Hematopoietic multipotent progenitor cell treated with erythropoietin and hydrocortisone succinate and interleukin-3 and kit ligand, for 15 days (in vitro differentiated cells): Measurements from ENCODE around the gene SCEL.
"Not testable (repeated sequence)": the region's sequence is repeated elsewhere in the genome, so short reads cannot be mapped to it uniquely, and the experiment has no call there.

Source experiments
- DNase-seq: peaks from one replicate; pipeline ENCODE4 v3.0.0-alpha.2; 2015; ENCODE audit warnings: low spot score

The SCEL gene, protein sequence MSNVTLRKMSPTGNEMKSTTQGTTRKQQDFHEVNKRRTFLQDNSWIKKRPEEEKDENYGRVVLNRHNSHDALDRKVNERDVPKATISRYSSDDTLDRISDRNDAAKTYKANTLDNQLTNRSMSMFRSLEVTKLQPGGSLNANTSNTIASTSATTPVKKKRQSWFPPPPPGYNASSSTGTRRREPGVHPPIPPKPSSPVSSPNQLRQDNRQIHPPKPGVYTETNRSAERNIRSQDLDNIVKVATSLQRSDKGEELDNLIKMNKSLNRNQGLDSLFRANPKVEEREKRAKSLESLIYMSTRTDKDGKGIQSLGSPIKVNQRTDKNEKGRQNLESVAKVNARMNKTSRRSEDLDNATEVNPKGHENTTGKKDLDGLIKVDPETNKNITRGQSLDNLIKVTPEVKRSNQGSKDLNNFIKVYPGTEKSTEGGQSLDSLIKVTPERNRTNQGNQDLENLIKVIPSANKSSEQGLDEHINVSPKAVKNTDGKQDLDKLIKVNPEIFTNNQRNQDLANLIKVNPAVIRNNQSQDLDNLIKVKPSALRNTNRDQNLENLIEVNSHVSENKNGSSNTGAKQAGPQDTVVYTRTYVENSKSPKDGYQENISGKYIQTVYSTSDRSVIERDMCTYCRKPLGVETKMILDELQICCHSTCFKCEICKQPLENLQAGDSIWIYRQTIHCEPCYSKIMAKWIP

DNA sequence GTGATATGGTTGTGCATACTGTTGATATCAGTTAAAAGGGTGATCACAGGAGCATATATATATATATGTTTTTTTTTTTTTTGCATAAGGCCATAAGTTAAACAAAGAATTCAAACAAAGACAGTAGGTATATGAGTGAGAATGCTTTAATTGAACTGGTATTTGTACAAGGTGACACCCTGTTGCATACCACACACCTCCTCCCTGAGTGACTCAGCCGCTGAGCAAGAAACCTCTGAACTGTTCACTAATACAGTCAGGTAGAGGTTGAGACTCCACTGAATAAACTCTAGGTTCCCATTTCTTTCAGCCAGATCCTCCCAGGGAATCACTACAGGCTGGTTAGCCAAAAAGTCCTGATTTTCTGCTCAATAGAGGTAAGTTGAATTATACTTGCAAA lies at the start of gene SCEL:
Gene SCEL (plus strand): TSS at position 259 of the 400 bp plus-strand sequence. CDS start 20,170 bp downstream, outside the sequence.
- DNase-seq, result no peak

DNA sequence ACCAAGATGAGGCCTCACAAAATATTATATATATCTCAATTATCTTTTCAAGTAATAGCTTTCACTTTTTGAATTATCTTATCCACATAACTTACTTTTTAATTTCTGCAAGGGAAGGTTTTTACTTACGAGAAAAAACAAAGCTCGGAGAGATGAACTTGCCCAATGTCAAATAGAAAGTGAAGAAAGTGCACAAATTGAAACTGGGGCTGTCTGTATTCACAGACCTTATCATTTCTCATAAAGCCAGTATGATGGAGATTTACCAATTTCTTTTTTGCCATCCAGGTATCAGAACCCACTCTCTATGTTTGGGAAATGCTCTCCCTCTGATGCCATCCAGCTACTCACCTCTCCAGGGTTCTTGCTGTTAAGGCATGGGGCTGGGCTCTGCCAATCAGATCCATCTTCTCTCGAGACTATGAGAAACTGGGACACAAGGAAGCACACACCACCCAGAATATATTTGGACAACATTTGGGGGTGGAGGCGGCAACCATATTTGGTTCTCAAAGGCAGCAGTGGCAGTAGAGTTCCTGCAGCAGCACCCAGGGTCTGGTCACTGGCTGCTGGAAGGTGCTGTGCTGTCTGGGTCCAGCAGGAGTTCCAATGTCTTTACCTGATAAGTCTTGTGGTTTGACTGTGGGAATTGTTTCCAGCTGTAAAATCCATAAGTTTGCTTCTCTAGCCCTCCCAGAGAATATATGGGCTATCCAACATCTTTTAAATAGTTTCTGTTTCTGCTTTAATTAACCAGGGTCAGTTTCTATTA lies 45.8 kb upstream of the SCEL start:
- DNase-seq, result no peak

DNA sequence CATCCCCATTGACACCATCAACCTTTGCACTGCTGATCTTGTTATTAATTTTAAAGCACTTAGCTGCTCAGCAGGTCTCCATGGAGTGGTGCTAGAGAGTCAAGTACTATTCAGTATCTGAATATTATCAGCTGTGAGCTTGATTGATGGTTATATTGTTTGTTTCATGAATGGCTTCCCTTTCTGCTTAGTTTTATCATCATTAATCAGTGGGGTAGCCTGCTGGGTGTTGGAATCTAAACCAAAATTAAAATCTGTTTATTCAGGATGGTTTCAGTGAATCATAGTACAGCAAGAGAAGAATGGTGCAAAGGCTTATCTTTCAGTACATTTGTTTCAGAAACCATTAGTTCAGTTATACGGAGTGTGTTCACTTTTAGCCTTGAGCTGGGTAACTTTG lies 42.5 kb upstream of the SCEL start:
- no peak for DNase-seq

DNA sequence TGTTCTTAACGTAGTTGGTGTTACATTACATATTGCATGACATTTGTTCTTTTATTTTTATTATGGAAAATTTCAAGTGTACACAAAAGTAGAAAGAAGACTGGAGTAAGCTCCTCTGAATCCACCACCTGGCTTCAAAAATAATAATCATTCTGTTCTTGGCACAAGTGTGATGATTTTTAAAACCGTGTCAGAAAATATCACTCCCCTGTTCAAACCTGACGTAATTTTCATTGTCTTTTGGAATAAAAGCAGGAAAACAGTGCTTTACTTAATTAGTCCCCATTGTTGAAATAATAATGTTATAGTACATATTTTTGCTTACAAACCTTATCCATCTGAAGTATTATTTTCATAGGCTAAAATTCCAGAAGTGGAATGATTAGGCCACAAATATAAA lies 41.3 kb upstream of the SCEL start:
- DNase-seq, result no peak

DNA sequence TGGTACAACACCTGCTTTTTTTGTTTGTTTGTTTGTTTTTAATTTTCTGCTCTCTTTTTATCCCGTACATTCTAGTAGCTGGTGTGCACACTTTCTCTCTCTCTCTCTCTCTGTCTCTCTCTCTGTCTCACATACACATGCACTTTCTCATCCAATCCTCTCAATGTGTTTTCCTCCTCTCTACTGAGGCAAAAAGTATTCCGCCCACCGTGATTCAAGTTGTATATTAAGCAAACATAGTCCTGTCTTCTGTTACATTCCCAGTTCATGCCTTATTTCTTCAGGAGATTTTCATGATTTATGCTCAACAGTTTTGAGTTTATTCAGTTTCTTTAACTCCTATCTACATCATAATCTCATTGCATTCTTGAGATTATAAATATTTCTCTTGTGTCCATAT lies 38.2 kb upstream of the SCEL start:
- no peak for DNase-seq

DNA sequence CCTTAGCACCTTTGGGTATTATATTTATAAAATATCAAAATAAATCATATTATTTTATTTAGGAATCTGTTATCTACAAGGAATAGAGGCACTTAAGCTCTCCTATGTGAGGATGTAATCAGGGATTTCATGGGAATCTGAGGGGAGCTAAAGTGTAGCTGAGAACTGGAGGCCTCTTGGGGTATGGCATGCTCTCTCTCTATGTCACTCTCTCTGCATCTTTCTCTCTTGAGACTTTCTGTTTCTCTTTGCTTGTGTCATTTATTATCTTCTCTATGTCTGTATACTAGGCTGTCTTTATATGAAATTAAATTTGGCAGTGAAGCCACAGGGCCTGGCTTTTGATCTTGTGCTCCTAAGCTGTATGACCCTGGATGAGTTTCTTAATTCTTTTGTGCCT lies 37.7 kb upstream of the SCEL start:
- no peak for DNase-seq

DNA sequence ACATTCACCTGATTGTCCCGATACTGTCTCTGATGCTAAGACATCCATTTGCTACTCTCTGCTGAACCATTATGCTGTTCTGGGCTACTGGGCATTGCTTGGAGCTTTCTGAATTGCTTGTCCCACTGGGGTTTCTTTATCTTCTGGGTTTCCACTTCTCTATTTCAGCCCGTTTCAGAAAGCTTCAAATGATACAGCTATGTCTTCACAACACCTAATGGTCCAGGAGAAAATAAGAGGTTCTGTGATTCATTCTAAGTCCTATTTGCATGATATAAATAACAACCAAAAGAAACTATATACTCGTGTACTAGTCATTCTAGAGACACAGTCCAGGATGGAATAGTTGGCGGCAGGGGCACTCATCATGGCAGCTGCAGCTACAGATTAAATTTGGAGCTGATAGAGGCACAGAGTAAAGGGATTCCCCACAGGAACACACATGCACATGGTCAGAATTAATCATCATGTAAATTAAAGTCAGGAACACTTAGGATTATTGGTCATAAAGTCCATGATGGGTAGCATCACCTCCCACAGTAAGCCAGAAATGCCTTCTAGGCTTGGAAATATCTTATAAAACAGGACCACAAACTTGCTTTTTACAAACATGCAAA lies 33.3 kb upstream of the SCEL start:
- no peak for DNase-seq

DNA sequence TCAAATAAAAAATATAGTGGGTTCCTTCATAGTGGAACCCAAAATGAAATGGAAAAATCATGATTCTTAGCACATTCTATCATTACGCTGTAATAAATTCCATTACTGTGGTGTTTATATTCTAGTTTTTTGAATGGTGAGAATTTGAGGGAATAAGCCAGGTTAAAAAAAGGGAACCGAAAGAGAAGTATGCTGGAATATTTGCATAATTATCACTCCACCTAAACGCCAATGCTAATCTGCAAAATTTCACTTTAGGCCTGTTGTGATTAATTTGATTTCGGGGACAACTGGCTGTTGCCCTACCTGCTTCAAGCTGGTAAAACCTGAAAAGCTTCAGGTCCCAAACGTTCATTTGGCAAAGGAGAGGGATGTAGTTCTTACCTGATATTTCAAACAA lies 32.1 kb upstream of the SCEL start:
- DNase-seq, result no peak

DNA sequence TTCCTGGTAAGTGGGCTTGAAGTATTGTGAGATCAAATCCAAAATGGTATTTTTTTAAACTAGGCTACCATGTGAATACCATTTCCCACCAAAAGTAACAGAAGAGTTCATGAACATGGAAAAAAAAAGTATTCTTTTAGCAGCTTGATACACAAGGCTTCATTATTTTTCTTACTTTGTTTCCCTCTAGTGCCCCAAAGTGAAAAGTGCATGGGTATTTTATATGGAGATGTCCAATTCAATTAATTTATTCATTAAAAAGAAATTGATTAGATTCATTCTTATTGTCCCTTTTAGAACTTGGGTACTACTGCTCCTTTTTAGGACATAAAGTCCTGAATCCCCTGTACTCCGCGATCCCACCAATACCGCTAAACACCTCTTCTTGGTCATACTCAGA lies 28.6 kb upstream of the SCEL start:
- DNase-seq, result no peak

DNA sequence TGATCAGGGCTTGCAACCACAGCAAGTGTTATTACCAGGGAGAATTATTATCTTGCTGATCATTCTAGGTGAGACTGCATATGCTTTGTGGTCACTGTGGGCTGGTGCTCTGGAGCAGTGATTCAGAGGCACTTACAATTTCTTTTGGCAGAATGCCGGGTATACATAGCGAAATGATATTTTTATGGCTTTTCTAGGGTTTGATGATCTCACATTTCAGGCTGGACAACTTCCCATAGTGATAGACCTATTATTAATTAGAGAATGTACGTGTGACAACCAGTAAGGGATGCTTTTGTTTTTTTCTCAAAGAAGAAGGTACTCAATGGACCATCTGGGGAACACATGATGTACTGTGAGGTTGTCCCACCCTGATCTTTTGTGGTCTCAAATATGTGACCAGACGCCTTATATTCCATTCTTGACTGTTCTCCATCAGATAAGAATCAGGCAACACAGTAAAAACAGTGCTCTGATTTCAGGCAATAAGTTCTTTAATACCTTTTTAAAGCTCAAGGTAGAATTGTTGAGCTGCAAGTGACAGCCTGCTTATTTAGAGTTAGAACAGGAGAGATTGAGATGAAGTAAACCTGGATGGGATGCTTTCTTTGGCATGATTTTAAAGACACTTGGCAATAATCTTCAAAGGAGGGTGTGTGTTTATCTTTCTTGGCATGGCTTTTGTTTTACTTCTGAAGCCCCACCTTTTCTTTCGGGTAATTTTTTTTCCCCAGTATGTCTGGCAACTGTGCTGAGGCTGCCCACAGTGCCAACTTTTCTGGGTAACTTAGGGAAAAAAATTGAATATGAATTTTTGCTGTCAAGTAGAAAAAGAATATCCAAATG lies 27.4 kb upstream of the SCEL start:
- no peak for DNase-seq

DNA sequence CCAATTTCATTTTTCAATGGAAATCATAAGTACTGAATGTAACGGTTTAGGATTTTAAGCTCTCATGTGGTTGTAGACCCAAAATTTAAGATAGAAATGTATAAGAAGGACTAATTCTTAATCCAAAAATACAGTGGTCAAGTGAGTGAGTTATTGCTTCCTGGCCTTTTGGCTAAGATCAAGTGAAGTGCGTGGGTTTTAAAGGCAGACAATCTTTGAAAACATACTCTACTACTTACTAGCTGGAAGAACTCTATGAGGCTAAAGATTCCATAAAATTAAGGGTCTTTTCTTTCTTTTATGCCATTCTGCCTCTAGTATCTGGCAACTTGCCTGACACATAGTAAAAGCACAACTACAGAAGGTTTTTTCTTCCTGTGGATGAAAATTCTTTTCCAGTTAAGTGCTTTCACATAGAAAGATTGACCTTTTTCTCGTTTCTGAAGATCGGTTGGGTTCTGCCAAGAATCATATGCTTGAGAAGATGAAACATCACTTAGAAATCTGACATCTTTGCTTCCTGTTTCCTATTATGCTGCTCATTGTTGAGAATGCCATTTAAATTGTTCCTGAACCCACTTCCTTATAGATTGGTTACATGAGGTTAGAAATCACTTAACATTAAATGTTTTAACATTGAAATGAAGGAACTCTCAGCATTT lies 26.4 kb upstream of the SCEL start:
- no peak for DNase-seq

DNA sequence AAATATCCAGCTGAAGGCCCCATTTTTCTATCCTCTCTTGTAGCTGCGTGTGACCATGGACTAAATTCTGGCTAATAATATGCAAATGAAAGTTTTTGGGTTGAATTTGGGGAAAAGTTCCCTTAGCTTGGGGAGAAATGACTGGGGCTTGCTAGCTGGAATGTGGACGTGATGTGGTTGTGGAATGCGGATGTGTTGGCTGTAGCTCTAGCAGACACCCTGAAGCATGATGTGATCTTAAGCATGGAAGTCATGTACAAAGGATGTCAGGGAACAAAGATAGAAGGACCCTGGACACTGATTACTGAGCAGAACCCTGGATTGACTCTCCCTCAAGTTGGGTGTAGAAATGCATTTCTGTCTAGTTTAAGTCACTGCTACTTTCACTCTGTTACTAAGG lies 25.4 kb upstream of the SCEL start:
- no peak for DNase-seq

DNA sequence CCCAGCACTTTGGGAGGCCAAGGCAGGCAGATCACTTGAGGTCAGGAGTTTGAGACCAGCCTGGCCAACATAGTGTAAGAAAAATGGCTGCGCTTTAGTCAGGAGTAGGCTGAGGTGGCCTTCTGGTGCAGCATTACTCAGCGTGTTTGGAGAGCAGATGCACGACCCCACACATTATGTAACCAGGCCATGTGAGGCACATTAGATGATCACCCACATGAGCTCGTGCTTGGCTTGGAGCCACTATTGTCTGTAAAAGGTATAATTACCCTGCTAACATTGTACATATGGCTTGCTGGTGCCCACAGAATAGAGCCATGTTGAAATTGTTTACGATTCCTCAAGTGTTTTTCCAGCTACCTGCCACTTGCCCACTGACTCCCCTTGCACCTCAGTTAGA lies 24.0 kb upstream of the SCEL start:
- DNase-seq, result no peak

DNA sequence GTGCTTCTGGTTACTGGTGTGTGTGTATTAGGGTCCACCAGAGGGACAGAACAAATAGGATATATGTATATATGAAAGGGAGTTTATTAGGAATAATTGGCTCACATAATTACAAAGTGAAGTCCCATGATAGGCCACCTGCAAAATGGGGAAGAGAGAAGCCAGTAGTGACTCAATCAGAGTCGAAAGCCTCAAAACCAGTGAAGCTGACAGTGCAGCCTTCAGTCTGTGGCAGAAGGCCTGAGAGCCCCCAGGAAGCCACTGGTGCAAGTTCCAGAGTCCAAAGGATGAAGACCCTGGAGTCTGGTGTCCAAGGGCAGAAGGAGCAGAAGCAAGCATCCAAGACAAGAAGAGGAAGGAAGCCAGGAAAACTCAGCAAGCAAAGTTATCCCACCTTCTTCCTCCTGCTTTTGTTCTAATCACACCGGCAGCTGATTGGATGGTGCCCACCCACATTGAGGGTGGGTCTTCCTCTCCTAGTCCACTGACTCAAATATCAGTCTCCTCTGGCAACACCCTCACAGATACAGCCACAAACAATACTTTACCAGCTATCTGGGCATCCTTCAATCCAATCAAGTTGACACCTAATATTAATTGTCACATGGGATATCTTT lies 21.7 kb upstream of the SCEL start:
- no peak for DNase-seq

DNA sequence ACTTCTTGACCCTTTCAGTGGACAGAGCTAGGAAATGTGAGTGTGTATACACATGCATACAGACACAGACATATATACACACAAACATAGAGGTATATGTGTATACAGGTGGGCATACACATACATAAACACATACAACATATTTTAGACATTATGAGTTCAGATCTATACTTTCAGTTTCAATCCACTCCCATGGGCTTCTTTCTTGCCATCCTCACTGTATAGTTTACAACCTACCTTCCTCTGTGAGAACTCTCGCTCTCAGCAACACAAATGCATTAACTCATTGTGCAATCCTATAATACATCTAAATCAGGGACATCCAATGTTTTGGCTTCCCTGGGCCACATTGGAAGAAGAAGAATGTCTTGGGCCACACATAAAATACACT lies 21.2 kb upstream of the SCEL start:
- no peak for DNase-seq

DNA sequence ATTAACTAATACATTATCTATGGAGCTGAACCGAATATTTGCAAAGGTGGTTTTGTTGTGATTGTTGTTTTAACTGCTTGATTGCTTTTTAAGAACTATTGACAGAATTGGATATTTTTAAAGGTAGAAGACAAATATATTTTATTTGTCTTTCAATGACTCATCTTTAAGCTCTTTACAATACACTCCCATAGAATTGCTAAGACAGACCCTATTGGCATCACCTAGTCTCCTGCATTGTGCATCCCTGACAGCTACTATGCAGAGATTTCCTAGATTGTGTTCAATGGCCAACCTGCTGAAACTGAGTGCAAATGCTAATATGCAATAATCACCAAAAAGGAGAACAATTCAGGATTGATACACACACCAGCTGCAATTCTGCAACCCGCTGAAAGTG lies 19.7 kb upstream of the SCEL start:
- DNase-seq, result no peak

DNA sequence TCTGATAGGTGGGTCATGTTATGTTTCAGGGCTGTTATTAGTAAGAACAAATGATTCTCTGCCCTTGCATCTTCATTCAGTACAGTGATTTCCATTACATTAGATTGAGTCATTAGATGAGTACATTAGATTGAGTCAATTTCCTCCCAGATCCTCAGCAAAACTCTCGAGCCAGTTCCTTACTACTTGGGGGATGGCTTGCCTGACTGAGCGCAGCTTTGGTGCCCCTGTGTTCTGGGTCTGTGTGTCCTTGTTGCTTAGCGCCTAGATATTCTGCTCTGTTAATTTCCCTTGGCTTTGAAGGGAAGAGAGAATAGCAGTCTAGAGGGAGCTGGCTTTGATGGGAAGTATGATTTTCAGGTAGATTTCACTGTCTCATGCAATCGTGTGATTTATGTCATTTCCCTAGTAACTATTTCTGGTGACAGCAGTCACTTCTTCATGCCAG lies 19.1 kb upstream of the SCEL start:
- no peak for DNase-seq

DNA sequence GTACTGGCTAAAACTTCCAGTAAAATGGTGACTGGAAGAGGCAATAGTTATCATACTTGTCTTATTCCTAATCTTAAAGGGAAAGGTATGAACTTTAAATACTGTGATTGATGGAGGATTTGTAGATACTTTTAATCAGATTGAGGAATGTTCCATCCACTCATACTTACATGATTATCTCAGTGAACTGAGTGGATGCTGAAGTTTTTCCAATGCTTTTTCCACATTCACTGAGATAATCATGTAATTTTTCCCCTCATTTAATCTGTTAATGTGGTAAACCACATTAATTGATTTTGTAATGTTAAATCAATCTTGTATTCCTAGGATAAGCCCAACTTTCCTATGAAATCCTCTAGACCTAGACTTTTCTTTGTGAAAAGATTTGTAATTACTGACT lies 17.2 kb upstream of the SCEL start:
- DNase-seq, result no peak

DNA sequence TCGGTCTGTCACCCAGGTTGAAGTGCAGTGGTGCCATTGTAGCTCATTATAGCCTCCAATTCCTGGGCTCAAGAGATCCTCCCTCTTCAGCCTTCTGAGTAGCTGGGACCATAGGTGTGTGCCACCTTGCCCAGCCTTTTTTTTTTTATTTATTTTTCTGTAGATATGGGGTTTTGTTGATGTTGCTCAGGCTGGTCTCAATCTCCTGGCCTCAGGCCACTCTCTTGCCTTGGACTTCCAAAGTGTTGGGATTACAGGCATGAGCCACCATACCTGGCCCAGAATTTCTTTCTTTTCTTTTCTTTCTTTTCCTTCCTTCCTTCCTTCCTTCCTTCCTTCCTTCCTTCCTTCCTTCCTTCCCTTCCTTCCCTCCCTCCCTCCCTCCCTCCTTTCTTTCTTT lies 16.1 kb upstream of the SCEL start:
- not testable (repeated sequence) for DNase-seq

DNA sequence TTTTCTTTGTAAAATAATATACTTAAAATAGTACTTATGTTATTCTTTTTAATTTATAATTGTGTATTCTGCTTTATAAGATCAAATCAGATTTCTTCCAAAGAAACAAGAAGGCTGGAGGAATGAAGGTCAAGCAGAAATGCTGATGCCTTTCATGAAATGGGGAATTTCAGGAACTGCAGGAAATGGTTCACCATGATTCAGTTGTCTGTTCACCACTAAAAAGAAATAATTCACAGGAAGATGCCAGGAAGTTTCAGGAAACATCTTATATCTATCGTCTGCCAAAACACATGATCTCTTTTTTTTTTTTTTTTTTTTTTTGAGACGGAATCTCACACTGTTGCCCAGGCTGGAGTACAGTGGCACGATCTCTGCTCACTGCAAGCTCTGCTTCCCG lies 15.7 kb upstream of the SCEL start:
- no peak for DNase-seq

DNA sequence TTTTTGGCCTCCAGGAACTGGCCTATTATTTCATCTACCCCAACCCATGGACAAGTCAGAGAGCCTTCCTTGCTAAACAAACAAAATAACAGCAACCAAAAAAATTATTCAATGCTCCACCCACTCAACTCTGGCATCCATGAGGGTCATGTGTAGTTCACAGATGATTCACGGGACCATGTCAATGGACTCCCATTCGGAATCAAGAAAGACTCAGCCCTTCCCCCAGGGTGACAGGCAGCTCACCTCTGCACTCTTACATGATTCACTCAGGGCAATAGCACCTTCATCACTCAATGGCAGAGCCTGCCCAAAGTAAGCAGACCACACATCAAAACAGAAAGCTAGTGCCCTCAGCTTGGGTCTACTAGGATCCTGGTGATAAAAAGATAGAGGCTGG lies 14.3 kb upstream of the SCEL start:
- DNase-seq, result no peak
